KMS-11 (cell line): ENCODE data around the gene SRM.
"Not testable (repeated sequence)": the region's sequence is repeated elsewhere in the genome, so short reads cannot be mapped to it uniquely, and the experiment has no call there.

Experiments
- H2AFZ ChIP-seq: fragments of 200-600 bp; sonication (generic); 2 replicates; pipeline ENCODE4 v1.6.1; 2016; ENCODE audit warnings: antibody characterized with exemption, mixed run types, low read depth
- H3K27ac ChIP-seq: fragments of 200-600 bp; sonication (generic); 2 replicates; pipeline ENCODE4 v1.6.1; 2016; ENCODE audit warnings: mild to moderate bottlenecking, mixed run types
- H3K27me3 ChIP-seq: fragments of 200-600 bp; sonication (generic); 2 replicates; pipeline ENCODE4 v1.6.1; 2017; ENCODE audit warnings: mild to moderate bottlenecking, low read depth, mixed run types, moderate library complexity; ENCODE audit not compliant: insufficient read depth
- H3K36me3 ChIP-seq: fragments of 200-600 bp; sonication (generic); 2 replicates; pipeline ENCODE4 v1.6.1; 2017; ENCODE audit warnings: mild to moderate bottlenecking, mixed run types; ENCODE audit not compliant: insufficient read depth
- H3K4me1 ChIP-seq: fragments of 200-600 bp; sonication (generic); 2 replicates; pipeline ENCODE4 v1.6.1; 2016; ENCODE audit warnings: mild to moderate bottlenecking, low read depth, mixed run types; ENCODE audit not compliant: poor library complexity, severe bottlenecking
- H3K4me2 ChIP-seq: fragments of 200-600 bp; sonication (generic); 2 replicates; pipeline ENCODE4 v1.7.0; 2016; ENCODE audit warnings: mild to moderate bottlenecking, mixed run types
- H3K4me3 ChIP-seq: fragments of 200-600 bp; sonication (generic); IDR thresholded peaks from 2 replicates; pipeline ENCODE4 v1.6.1; 2017; ENCODE audit warnings: low read depth, low read length, mixed read lengths; ENCODE audit not compliant: insufficient read depth
- H3K79me2 ChIP-seq: fragments of 200-600 bp; sonication (generic); 2 replicates; pipeline ENCODE4 v1.6.1; 2016; ENCODE audit warnings: low read depth, mixed run types; ENCODE audit not compliant: insufficient read depth
- H3K9ac ChIP-seq: fragments of 200-600 bp; sonication (generic); 2 replicates; pipeline ENCODE4 v1.6.1; 2016; ENCODE audit warnings: mild to moderate bottlenecking, mixed run types
- H4K20me1 ChIP-seq: fragments of 200-600 bp; sonication (generic); 2 replicates; pipeline ENCODE4 v1.6.1; 2016; ENCODE audit warnings: mild to moderate bottlenecking, mixed run types; ENCODE audit not compliant: insufficient read depth
- CTCF ChIP-seq: fragments of 200-600 bp; sonication (generic); conservative IDR thresholded peaks from 2 replicates; pipeline ENCODE4 v1.6.1; 2017; ENCODE audit warnings: low read depth, mild to moderate bottlenecking, antibody characterized with exemption, low read length, moderate library complexity, mixed read lengths

SRM gene

GRCh38 chr1:11039351-11040104, 20.3 kb downstream of the SRM start:
- Histone ChIP-seq H3K27me3 (peaks cover 26% of the 10 kb centered on the region; the same call in 1 of the 2 replicates), H3K4me1 (no peaks in the 10 kb centered on the region), H3K79me2 (no peaks in the 10 kb centered on the region), H3K4me2 (no peak overlapping the region), H4K20me1 (no peaks in the 10 kb centered on the region), H2AFZ (no peak overlapping the region), H3K36me3 (no peaks in the 10 kb centered on the region), H3K9ac (no peak overlapping the region), H3K27ac (no peak overlapping the region), H3K4me3 (no peak overlapping the region)
- TF ChIP-seq CTCF = no peak

- Histone ChIP-seq H3K27me3 (peaks cover 18% of the 10 kb centered on the region; the same call in 1 of the 2 replicates), H3K36me3 (no peaks in the 10 kb centered on the region), H4K20me1 (no peaks in the 10 kb centered on the region), H3K4me2 (no peak overlapping the region), H2AFZ (peak overlapping the region; percentile 7; the same call in 1 of the 2 replicates), H3K79me2 (no peaks in the 10 kb centered on the region), H3K9ac (no peak overlapping the region), H3K27ac (no peak overlapping the region), H3K4me3 (no peak overlapping the region), H3K4me1 (no peaks in the 10 kb centered on the region)
- TF ChIP-seq CTCF = peak; percentile 99
Measured at GRCh38 chr1:11037740-11038182, 22.1 kb downstream of the SRM start.

GRCh38 chr1:11037019-11037739, 22.6 kb downstream of the SRM start:
- H3K36me3 ChIP-seq, H3K4me1 ChIP-seq, H3K79me2 ChIP-seq, H3K4me2 ChIP-seq, H2AFZ ChIP-seq, H3K9ac ChIP-seq, H3K27ac ChIP-seq, H3K4me3 ChIP-seq, H4K20me1 ChIP-seq: not testable (repeated sequence)
- peaks cover 16% of the 10 kb centered on the region; the same call in 1 of the 2 replicates for H3K27me3 ChIP-seq

GRCh38 chr1:11031624-11032262, 28.1 kb downstream of the SRM start:
- H2AFZ ChIP-seq = no peak overlapping the region
- H3K4me1 ChIP-seq = no peaks in the 10 kb centered on the region
- no peak overlapping the region for H3K9ac ChIP-seq
- H3K4me2 ChIP-seq = no peak overlapping the region
- no peak overlapping the region for H3K27ac ChIP-seq
- peaks cover 1% of the 10 kb centered on the region; the same call in 1 of the 2 replicates for H3K27me3 ChIP-seq
- no peaks in the 10 kb centered on the region for H4K20me1 ChIP-seq
- no peaks in the 10 kb centered on the region for H3K79me2 ChIP-seq
- TF ChIP-seq CTCF = no peak
- no peaks in the 10 kb centered on the region for H3K36me3 ChIP-seq
- no peak overlapping the region for H3K4me3 ChIP-seq
